ENCODE data around the gene ATP10A.
"Not testable (repeated sequence)": the region's sequence is repeated elsewhere in the genome, so short reads cannot be mapped to it uniquely, and the experiment has no call there.

The ATP10A gene

GRCh38 chr15:25883463-25884259 lies 20.5 kb upstream of the ATP10A start:
- DNase-seq, result no peak

GRCh38 chr15:25882466-25882865 lies 19.3 kb upstream of the ATP10A start:
- no peak for DNase-seq

DNA sequence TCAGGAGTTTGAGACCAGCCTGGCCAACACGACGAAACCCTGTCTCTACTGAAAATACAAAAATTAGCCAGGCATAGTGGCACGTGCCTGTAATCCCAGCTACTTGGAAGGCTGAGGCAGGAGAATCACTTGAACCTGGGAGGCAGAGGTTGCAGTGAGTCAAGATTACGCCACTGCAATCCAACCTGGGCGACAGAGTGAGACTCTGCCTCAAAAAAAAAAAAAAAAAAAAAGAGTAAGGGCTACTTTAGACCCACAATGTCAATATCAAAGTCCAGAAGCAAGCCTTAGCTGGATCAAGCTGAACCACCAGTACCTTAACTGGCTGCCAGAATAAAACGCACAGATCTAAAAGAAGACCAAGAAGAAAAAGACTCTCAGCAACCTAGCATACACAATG lies 17.8 kb upstream of the ATP10A start:
- DNase-seq, result not testable (repeated sequence)

DNA sequence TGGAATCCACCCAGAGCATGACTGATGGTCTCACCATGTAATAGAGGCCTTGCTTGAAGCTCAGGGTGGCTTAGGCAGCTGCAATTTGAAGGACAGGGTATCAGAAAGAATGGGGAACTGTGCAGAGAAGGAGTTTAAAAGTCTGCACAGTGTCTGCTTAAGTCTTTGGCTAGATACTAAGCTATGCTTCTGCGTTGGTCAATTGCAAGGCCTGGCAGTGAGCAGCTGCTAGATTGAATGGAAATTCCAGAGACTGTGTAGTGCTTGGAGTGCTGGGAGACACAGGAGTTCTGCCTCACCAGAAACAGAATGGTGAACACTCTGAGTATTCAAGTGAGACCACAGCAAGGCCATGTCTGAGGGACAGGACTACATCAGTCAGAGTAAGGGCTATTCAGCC lies 17.3 kb upstream of the ATP10A start:
- no peak for DNase-seq

- DNase-seq, result no peak
Measured at GRCh38 chr15:25879438-25879837, 16.3 kb upstream of the ATP10A start.

DNA sequence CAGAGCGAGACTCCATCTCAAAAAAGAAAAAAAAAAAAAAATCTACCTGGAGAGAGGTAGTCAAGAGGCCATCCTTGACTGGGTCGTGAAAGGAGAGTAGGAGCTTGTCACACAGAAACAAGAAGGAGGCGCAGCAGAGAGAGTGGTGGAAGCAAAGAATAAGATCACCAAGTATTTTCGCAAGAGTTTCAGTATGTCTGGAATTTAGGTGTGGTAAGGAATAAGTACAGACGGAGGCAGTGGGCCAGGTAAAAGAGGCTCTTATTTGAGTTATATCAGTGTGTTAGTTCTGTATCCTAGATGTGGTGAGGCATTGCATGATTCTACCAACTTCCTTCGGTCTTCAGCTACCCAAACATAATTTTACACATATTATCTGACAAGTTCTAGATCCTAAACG lies 14.6 kb upstream of the ATP10A start:
- no peak for DNase-seq

DNA sequence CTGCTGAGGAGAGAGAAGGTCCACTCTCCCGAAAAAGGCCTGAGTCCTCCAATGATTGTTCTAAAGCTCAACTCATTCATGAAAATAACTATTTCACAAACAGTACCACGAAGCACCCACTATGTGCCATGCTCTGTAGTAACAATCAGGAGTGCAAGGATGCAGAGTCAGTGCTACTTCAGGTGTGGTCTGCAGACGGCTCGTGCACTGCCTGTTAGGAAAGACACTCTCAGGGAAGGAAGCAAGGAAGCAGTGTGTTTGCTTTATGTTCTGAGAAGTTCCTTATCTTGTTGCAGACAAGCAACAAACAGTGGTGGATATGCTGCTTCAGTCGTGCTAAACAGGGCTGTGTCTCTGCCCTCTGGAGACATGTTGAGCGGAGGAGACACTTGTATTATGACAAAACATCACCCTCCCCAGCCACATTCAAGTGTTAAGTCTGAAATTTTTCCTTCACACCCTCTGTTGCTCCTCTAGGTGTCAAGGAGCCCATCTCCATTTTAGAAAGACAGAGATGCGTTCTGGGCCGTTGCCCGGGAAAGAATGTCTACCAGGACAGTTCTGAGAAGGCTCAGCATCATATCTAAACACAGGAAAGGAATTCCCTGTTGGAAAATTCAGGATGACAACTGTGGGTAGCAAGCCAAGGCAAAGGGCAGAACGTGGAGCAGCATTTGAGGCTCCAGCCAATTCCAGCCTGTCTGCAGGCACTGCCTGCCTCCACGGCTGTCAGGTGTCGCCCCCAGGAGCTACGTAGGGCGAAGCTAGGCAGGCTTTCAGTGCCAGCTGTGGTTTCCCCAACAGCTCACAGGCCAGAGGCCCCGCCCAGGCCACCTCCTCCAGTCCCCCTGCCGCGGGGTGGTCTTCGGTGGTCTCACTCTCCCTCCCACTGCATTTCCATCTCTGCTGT lies 13.4 kb upstream of the ATP10A start:
- DNase-seq, result no peak

- DNase-seq, result no peak
Measured at GRCh38 chr15:25875566-25875965, 12.4 kb upstream of the ATP10A start.

DNA sequence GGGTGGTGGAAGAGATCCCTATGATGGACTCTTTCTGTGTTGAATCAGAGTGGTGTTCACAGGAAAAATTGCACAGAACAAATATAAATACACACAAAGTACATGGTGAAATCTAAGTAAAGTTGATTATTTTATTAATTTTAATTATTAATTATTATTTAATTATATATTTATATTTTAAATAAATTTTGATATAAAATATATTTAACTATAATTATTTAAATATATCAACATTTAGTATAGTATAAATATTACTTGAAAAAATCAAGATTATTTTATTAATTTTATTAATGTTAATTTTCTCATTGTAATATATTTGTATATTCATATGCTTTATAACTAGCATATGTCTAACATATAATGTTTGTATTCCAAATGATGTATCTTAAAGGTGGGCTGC lies 11.3 kb upstream of the ATP10A start:
- no peak for DNase-seq

DNA sequence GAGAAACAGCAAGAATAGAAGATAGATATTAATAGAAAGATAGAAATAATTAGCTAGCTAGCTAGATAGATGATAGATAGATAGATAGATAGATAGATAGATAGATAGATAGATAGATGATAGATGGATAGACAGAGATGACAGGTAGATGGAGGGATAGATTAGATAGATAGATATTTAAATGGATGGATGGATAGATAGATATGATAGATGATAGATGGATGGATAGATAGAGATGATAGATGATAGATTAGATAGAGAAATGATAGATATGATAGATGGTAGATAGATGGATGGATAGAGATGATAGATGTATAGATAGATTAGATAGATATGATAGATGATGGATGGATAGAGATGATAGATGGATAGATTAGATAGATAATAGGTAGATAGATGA lies 8.3 kb upstream of the ATP10A start:
- DNase-seq, result no peak

GRCh38 chr15:25870938-25871337 lies 7.8 kb upstream of the ATP10A start:
- DNase-seq, result no peak

DNA sequence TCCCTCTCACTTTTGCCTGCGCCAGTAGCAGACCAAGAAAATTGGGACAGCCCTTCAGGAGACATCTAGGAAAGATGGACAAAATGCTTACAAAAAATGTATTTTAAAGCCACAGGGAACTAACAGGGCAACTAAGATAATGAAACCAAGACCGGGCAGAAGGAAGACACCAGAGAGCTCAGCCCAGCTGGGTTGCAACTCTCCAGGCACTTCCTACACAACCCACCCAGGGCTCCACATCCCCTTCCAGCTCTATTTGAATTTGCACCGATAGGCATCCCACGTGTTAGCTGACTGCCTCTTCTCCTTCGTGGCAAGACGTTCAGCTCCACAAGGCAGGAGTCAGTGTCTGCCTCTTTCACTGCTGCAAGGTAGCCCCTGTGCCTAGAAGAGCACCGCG lies 6.6 kb upstream of the ATP10A start:
- no peak for DNase-seq

- no peak for DNase-seq
Measured at GRCh38 chr15:25866874-25867273, 3.7 kb upstream of the ATP10A start.

DNA sequence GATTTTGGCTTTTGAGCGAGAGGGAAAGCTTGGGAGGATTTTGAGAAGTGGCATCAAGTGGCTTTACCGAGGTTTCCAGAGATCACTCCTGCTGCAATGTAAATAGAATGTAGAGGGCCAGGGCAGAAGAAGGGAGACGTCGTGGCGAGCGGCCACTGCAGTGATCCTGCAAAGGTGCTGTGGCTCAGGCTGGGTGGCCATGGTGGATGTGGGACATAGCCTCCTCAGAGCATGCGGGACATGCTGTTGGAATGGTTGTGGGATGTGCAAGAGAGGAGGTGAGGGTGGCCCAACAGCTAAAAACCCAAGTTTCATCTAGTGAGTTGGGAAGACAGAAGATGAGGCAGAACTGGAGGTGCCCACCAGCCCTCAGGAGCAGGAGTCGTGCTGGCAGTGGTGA lies 3.1 kb upstream of the ATP10A start:
- no peak for DNase-seq

DNA sequence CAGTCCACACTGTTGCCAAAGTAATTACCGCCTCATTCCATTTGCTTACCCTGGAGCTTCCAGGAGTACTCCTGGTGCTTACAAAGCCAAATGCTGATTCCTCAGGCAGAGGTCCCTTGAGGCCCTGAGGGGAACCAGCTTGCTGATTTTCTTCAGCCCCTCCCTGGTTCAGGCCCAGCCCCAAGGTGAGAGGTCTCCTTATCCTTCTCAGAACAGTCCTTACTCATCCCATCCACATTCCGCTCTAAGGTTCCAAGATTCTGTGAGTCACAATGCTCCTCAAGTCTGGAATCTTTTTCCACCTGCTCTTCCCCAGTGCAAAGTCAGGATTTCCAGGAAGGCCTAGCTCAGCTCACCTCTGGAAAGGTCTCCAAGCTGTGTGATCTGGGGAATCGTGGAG lies 1.8 kb upstream of the ATP10A start:
- no peak for DNase-seq

DNA sequence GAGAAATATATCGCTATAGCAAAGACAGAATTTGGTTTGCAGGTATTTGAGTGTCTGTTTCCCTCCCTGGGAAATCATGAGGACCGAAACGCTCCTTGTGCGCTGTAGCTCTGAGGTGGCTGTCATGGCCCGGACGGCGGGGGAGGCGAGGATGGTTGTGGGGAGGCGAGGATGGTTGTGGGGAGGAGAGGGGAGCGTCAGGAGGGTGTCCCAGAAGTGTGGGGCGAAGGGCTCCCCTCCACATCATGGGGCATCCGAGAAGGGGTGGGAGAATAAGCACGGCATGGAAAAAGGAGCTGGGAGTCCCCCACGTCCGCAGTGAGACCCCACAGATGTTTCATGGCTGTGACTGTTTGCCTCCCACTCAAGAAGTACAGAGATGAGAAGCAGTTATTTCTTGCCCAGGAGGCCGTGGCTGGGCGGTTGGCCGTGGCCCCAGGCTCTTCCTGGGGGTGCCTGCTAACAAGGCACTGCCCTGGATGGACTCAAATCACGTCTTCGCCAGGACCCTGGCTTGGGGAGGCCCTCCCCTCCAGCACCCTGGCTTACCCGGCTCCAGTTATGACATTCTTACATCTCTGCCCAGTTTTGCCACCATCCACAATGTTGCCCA lies 947 bp upstream of the ATP10A start:
- no peak for DNase-seq

GRCh38 chr15:25862472-25863110 lies 536 bp downstream of the ATP10A start:
- DNase-seq, result peak; percentile 30 to 57 (median 46)

DNA sequence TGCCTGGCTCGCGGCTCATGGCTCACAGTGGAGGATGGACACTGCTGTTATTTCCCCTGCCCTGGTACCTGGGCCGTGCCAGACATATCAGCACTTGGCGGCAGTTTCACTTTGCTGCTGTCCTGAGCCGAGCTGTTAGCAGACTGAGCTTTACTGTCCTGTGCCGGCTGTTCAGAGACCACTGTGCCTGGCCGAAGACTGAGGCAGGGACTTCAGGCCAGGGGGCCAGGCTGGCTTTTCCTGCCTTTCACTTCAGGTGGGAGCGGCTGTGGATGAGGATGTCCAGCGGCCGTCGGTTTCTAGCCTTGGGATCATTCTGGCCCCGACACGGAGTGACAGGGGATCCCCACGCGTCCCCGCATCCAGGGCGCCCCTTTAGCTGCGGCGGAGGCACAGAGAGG lies 1.1 kb downstream of the ATP10A start:
- DNase-seq, result peak in 1 of 5 donors; percentile 34

- DNase-seq, result peak in 1 of 5 donors; percentile 61
Measured at GRCh38 chr15:25860885-25861866, 2.0 kb downstream of the ATP10A start.

DNA sequence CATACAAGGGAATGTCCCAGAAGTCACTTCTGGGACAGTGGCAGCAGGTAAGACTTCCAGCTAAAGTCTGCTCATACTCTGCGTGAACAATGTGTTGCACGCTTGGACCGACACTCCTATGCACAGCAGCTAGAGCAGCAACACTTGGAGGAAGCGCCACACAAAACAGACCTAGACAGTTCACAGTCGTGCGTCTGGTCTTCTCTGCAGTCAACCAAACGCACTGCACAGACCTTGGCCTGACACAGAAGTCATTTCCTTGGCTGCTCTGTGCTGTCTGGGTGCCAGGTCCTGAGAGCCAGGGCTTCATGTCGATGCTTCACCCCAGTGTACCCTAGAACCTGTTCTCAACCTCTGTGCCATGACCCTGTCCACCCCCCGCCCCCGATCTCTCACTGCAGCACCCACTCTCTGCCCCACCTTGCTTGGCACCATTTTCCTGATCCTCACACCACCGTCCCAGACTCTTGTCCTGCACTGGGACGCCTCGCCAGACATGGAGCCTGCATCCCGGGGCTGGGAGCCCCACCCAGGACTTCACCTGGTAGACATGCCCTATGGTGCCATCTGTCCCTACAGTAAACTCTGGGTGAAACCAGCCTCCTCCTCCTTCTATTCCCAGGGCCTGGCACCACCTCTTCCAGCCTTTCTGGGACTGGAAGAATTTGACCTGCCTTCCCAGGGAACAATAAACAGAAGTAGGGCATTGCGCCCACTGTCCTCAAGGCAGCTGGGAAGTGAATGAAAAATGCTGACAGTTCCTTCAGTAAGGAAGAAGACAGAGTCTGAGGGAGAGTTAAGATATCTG lies 3.1 kb downstream of the ATP10A start:
- peak in 3 of 5 donors; percentile 23 to 65 (median 46) for DNase-seq
